Measurements from ENCODE around the gene NRXN3. TPM values are rescaled to one million over a fixed set of nuclear protein-coding genes. Genes with fewer than 3 reads are reported as not detected.

The NRXN3 gene
- total RNA-seq, 1 experiment from 2014 or later, result 1.1 TPM

- H4K20me1 ChIP-seq (ENCODE audit: low read length), result no peaks in the 10 kb centered on the region
- no peaks in the 10 kb centered on the region for H3K9me2 ChIP-seq (replicated peaks; ENCODE audit: low read length)
- no peak overlapping the region for H3K4me3 ChIP-seq (ENCODE audit: low read length)
- peaks cover 9% of the 10 kb centered on the region; the same call in 1 of the 2 replicates for H3K27me3 ChIP-seq (ENCODE audit: low read length)
- ATAC-seq, result no peak
- no peaks in the 10 kb centered on the region for H3K4me1 ChIP-seq (ENCODE audit: insufficient read depth, low read length)
- H3K79me2 ChIP-seq (ENCODE audit: low read length), result no peaks in the 10 kb centered on the region
- no peak for DNase-seq
- no peaks in the 10 kb centered on the region for H3K36me3 ChIP-seq (ENCODE audit: low read depth, low read length)
- no peak overlapping the region for H3K4me2 ChIP-seq (ENCODE audit: low read length)
- no peak overlapping the region for H3K9ac ChIP-seq (ENCODE audit: low read length)
- TF ChIP-seq EZH2phosphoT487 (IDR thresholded peaks at IDR 0.05; ENCODE audit: borderline replicate concordance, low read length) (no peak), CTCF (conservative IDR thresholded peaks at IDR 0.05; ENCODE audit: low read depth, low read length) (no peak), EZH2 (IDR thresholded peaks at IDR 0.05; ENCODE audit: low read length, unreplicated experiment) (no peak)
- H3K27ac ChIP-seq (ENCODE audit: low read length), result no peak overlapping the region
- intact Hi-C loops (cut with micrococcal nuclease), result no loop called here
- H2AFZ ChIP-seq (ENCODE audit: low read length), result no peak overlapping the region
- H3F3A ChIP-seq (ENCODE audit: low read length, unreplicated experiment), result no peaks in the 10 kb centered on the region
- ChIA-PET CTCF (no interaction called here), POLR2A (ENCODE audit: unreplicated experiment) (no interaction called here)
- no peaks in the 10 kb centered on the region for H3K9me3 ChIP-seq (ENCODE audit: low read length)
- BruUV-seq (replicated peaks), result no TSS peak
Measured at GRCh38 chr14:78752518-78753188, 582.5 kb downstream of the NRXN3 start.

GRCh38 chr14:78754059-78754458, 583.9 kb downstream of the NRXN3 start:
- ChIA-PET CTCF (no interaction called here), POLR2A (ENCODE audit: unreplicated experiment) (no interaction called here)
- Histone ChIP-seq H3K4me3 (ENCODE audit: low read length) (no peak overlapping the region), H3F3A (ENCODE audit: low read length, unreplicated experiment) (no peaks in the 10 kb centered on the region), H3K4me2 (ENCODE audit: low read length) (no peak overlapping the region), H3K9me3 (ENCODE audit: low read length) (no peaks in the 10 kb centered on the region), H3K9me2 (replicated peaks; ENCODE audit: low read length) (no peaks in the 10 kb centered on the region), H3K79me2 (ENCODE audit: low read length) (no peaks in the 10 kb centered on the region), H3K27ac (ENCODE audit: low read length) (no peak overlapping the region), H3K4me1 (ENCODE audit: insufficient read depth, low read length) (no peaks in the 10 kb centered on the region), H3K36me3 (ENCODE audit: low read depth, low read length) (no peaks in the 10 kb centered on the region), H3K27me3 (ENCODE audit: low read length) (peaks cover 10% of the 10 kb centered on the region), H2AFZ (ENCODE audit: low read length) (no peak overlapping the region), H4K20me1 (ENCODE audit: low read length) (no peaks in the 10 kb centered on the region), H3K9ac (ENCODE audit: low read length) (no peak overlapping the region)
- TF ChIP-seq CTCF (conservative IDR thresholded peaks at IDR 0.05; ENCODE audit: low read depth, low read length) (no peak), EZH2phosphoT487 (IDR thresholded peaks at IDR 0.05; ENCODE audit: borderline replicate concordance, low read length) (no peak), EZH2 (IDR thresholded peaks at IDR 0.05; ENCODE audit: low read length, unreplicated experiment) (no peak)
- DNase-seq (no peak), ATAC-seq (no peak)
- intact Hi-C loops (cut with micrococcal nuclease), result no loop called here
- no TSS peak for BruUV-seq (replicated peaks)

- H3K9me2 ChIP-seq (replicated peaks; ENCODE audit: low read length), result no peaks in the 10 kb centered on the region
- H3K79me2 ChIP-seq (ENCODE audit: low read length), result no peaks in the 10 kb centered on the region
- ATAC-seq (no peak), DNase-seq (peak; percentile 45)
- POLR2A ChIA-PET (ENCODE audit: unreplicated experiment), result no interaction called here
- H3K9me3 ChIP-seq (ENCODE audit: low read length), result no peaks in the 10 kb centered on the region
- CTCF ChIA-PET, result no interaction called here
- H2AFZ ChIP-seq (ENCODE audit: low read length), result no peak overlapping the region
- H3K36me3 ChIP-seq (ENCODE audit: low read depth, low read length), result no peaks in the 10 kb centered on the region
- H3K4me1 ChIP-seq (ENCODE audit: insufficient read depth, low read length), result no peaks in the 10 kb centered on the region
- intact Hi-C loops (cut with micrococcal nuclease), result no loop called here
- H3K27me3 ChIP-seq (ENCODE audit: low read length), result peaks cover 30% of the 10 kb centered on the region
- H3K4me3 ChIP-seq (ENCODE audit: low read length), result no peak overlapping the region
- H3K27ac ChIP-seq (ENCODE audit: low read length), result no peak overlapping the region
- H3K9ac ChIP-seq (ENCODE audit: low read length), result no peak overlapping the region
- no TSS peak for BruUV-seq (replicated peaks)
- H3F3A ChIP-seq (ENCODE audit: low read length, unreplicated experiment), result no peaks in the 10 kb centered on the region
- H4K20me1 ChIP-seq (ENCODE audit: low read length), result no peaks in the 10 kb centered on the region
- TF ChIP-seq EZH2phosphoT487 (IDR thresholded peaks at IDR 0.05; ENCODE audit: borderline replicate concordance, low read length) (no peak), CTCF (conservative IDR thresholded peaks at IDR 0.05; ENCODE audit: low read depth, low read length) (peak; percentile 59)
- H3K4me2 ChIP-seq (ENCODE audit: low read length), result no peak overlapping the region
Measured at GRCh38 chr14:78758333-78758732, 588.2 kb downstream of the NRXN3 start.
